ENCODE measurements around the gene HLA-DOB. TPM values are rescaled to one million over a fixed set of nuclear protein-coding genes. Genes with fewer than 3 reads are reported as not detected.

Gene HLA-DOB
- total RNA-seq = 0.22 TPM in 1 of 2 replicates, not detected in the other

DNA sequence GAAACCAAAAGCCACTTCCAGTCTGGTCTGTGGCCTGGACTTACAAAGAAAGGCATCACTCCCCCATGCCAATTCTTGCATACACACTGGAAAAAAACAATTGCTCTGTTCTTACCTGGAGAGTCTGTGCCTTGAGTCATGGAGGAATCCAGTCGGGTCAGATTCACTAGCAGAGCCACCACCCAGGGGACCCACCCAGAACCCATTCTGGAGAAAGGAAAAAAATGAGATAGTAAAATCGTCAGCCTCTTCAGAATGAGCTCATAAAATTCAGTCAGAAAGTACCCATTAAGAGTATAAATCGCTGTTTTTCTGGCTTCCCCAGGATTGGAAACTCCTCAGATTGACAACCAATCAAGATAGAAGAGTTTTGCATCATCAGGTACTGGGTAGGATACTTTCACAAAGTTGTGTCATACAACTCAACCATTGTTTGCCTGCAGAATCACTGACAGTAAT lies at the start of gene HLA-DOB:
TSS of gene HLA-DOB (minus strand) at position 257 of the 459 bp plus-strand sequence. CDS start at position 206, 51 bp downstream.
- peak; percentile 44 to 73 for DNase-seq (ENCODE audit: low read depth in 2 of 2)

DNA sequence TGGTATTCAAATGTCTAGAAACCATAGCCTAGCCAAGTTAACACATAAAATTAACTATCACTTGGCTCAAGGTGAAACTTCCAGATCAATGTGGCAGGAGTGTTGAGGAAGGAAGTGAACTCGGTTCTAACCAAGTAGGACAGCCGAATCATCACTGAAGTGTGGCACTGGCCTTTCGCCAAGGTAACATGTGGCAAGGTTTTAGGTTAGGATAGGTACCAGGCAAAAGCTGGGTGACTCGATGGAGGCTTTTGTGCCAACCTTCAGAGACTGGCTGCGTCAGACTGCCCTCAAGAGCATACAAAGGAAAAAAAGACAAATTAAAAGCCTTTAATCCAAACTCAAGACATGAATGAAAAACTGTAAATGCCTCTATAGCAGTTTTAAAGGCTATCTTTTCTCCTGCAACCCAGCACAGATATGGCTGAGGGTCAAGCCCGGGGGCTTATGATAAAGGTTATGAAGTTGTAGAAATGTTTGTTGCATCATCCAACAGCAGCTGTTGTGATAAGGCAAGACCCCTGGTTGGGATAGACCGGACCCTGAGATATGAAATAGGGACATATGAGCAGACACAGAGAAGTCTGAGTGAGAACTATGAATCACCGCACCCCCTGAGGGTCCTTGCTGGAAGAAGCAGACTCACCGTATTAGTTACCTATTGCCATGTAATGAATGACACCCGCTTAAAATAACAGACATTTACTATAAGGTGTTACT lies 49.1 kb upstream of the HLA-DOB start:
- no peak for DNase-seq (ENCODE audit: low read depth in 2 of 2)

DNA sequence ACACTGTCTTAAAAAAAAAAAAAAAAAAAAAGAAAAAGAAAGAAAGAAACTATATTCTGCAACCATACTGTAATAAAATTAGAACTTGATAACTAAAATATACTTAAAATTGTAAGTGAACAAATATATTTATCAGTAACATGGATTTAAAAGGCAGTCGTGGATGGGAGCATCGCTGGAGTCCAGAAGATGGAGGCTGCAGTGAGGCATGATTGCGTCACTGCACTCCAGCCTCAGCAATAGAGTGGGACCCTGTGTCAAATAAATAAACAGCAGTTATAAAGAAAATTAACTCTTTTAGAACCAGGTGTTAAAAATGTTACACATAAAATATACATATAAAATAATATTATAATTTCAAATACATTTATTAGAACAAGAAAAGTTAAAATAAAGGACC lies 45.9 kb upstream of the HLA-DOB start:
- DNase-seq (ENCODE audit: low read depth in 2 of 2) = no peak

DNA sequence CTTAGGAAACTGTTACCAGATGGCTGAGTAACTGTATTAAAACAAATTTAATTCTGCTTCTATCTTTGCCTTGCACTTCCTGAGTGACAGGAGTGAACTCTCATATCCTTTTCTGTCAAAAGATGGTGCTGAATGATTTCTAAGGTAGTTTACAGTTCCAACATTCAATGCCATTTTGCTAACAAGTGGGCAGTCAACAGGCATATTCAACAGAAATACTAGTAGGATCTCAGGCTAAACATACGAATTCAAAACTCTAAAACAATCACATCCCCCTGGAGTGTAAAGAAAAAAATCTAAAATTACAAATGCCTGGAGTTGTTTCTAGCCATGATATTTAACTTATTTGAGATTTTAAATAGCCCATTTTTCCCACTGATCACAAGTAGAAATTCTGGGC lies 43.9 kb upstream of the HLA-DOB start:
- DNase-seq (ENCODE audit: low read depth in 2 of 2) = no peak

DNA sequence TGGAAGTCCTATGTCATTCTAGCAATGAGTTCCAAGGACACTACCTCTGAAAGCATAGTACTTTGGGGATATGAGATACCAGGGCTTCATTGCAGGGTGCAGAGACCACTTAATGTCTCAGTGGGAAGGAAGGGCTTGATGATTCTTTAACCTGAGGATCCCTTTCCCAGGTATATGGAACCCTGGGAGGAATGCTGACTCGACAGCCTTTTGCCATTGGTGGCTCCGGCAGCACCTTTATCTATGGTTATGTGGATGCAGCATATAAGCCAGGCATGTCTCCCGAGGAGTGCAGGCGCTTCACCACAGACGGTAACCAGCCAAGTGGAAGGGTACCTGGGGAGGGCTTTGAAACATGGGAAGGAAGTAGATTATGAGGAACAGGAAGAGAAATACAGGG lies 41.4 kb upstream of the HLA-DOB start:
- no peak for DNase-seq (ENCODE audit: low read depth in 2 of 2)

DNA sequence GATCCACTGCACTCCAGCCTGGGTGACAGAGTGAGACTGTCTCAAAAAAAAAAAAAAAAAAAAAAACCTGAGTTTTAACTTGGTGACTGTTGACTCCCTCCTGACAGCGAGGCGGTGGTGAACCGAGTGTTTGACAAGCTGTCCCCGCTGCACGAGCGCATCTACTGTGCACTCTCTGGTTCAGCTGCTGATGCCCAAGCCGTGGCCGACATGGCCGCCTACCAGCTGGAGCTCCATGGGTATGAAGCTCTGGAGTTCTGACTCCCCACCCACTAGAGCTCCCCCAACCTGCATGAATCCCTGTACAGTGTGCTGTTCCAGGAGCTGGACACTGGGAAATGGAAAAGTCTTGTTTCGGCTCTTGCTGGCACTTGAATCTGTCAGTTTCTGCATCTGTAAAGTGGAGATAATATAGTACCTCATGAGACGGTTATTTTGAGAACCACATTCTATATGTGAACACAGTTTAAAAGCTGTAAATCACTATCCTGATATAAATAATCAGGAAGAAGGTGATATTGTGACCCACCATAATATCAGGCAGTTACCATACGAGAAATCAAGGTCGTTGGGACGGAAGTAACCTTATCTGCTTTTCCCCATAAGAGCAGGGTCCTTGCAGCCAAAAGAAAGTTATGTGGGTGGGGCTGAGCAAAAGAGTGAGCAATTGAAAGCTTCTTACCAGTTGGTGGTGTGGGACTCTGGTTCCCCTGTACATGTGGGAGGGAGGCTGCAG lies 40.5 kb upstream of the HLA-DOB start:
- no peak for DNase-seq (ENCODE audit: low read depth in 2 of 2)

DNA sequence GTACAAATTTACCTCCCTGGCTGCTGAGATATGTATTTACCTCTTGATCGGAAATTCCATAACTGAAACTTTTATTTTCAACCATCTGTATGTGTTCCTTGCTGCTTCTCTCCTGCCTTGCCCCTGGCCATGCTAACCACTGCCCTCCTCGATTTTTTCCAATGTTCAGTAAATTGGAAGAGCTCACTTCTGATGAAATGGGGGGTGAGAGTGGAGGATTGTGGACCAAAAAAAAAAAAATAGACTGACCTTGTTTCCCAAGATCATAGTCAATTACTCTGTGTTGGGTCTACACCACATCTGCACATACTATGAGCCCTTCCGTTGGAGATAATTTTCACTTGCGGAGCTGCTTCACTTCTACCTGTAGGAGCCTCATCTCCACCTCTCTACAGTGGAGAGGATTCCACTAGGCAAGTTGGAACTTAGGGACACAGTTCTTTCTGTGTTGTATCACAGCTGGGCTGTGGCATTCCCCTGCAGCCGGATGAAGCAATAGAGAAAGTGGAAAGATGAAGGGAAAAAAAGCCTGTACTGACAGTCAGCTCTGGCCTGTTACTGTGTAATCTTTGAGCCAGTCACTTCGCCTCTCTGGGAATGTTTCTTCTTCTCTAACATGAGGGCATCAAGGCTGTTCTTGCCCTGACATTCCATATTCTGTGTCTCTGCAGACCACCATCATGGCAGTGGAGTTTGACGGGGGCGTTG lies 38.8 kb upstream of the HLA-DOB start:
- no peak for DNase-seq (ENCODE audit: low read depth in 2 of 2)

DNA sequence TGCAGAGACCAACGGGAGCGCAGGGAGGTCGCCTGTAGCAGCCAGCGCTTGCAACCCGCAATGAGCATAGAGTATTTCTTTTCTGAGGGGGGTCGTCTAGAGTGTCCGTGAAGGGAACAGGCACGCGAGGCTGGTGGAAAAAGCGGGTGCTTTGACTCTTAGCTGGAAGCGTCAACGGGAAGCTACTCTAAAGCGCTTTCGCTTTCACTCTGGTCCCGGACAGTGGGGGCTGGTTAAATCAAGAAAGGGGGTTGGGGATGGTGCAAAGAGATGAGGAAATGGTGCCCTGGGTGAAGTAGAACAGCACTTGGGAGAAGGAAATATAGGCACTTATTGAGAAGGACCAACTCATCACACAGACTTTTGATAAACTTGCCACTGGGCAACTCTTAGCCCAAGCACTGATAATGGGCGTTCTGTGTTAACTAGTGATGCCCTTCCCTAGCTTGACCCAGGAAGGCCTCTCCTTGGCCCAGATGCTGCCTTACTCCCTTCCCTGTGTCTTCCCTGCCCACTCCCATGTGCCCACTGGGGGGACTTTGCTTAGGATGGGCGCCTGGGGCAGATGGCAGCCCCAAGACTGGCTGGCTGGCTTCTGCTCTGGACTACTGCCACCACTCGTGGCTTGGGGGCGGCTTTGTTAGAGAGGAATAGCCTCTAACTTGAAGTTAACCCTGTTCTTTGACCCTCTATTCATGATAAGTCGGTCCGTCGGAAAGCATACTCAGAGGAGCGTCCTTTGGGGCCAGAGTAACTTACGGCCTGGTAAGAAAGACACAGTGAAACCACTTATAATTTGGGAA lies 37.8 kb upstream of the HLA-DOB start:
- DNase-seq (ENCODE audit: low read depth in 2 of 2) = peak; percentile 69 to 76

DNA sequence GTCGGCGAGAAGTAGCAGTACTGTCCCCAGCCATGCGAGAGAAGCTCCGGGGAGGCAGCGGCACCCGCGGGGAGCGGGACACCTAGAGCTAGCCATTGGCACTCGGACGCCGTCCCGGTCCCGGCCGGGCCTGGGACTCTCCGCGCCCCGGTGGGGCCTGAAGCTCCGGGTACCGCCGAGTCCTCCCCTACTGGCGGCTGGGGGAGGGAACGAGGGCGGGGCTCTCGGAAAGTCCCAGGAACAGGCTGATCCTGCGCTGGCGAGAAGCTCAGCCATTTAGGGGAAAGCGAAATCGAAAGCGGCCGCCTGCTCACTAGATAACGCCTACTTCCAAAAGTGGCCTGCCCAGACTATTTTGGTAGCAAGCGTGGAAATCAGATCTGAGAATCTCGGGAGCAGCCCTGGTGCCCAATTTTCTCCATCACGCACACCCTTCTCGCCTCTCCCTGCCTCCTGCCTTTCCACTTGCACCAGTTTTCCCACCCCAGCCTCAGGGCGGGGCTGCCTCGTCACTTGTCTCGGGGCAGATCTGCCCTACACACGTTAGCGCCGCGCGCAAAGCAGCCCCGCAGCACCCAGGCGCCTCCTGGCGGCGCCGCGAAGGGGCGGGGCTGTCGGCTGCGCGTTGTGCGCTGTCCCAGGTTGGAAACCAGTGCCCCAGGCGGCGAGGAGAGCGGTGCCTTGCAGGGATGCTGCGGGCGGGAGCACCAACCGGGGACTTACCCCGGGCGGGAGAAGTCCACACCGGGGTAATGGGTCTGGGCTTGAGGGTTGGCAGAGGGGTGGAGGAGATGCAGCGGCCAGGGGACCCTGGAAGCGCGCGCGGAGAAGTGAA lies 37.0 kb upstream of the HLA-DOB start, which contains the start of the genes PSMB9 and TAP1:
TSS of gene PSMB9 (plus strand) at position 652 of the 835 bp plus-strand sequence. CDS start at position 690, 38 bp downstream.
TSS of gene TAP1 (minus strand) at position 164 of the 835 bp plus-strand sequence. CDS start at position 96, 68 bp downstream.
- peak; percentile 95 to 96 for DNase-seq (ENCODE audit: low read depth in 2 of 2)

DNA sequence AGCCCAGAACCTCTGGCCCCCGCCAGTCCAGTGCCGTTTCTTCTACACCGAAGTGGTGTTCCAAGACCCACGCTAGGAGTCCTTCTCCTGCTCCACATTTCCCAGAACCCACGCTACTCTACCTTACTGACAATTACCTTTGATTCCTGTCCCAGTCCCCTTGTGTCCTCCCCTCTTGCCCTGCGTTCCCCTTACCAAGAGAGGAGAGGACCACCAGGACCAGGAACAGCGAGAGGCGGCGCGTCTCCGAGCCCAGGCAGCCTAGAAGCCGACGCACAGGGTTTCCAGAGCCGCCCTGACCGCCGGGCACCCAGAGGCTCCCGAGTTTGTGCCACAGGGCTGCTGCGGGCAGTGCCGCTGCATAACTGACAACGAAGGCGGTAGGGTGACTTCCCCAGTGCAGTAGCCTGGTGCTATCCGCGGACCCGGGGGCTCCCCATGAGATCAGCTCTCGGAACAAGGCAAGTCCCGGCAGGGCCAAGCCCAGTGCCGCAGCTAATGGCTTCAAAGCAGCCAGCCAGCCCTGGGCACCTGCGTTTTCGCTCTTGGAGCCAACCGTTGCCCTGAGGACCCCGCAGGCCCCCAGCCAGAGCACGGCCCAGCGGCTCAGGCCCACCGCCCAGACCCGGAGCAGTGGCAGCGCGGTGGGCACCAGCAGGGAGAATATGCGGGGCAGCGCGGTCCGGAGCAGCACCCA lies 36.2 kb upstream of the HLA-DOB start:
- peak; percentile 54 to 56 for DNase-seq (ENCODE audit: low read depth in 2 of 2)

DNA sequence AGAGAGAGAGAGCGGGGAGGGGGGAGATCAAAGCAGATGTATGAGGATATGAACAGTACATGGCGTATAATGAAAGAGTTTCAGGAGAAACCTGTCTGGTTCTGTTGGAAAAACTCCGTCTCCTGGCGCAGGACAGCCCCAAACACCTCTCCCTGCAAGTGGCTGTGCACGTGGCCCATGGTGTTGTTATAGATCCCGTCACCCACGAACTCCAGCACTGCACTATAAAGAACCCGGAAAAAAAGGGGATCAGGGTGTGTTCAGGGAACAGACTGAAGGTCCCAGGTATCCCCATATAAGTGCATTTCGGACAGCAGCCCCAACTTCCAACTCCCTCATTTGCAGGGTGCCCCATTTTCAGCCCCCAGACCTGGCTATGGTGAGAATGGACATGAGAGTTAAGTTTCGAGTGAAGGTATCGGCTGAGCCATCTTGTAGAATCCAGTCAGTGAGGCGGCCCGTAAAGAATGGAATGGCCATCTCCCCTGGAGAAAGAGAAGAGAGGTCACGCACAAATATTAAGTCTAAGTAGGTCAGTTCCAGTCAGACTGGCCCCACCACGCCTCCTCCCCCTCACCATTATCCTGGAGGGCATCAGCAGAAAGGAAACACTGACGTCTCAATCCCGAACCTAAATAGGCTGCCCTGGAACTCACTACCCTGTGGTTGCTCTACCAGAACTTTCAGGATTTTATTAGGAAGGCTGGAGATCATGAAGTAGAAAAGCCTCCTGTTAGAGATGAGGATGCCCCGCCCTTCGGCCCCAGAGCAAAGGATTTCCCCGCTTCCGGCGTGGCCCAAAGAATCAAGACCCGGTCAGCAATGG lies 35.4 kb upstream of the HLA-DOB start:
- peak in 1 of 2 donors; percentile 3 for DNase-seq (ENCODE audit: low read depth in 2 of 2)

DNA sequence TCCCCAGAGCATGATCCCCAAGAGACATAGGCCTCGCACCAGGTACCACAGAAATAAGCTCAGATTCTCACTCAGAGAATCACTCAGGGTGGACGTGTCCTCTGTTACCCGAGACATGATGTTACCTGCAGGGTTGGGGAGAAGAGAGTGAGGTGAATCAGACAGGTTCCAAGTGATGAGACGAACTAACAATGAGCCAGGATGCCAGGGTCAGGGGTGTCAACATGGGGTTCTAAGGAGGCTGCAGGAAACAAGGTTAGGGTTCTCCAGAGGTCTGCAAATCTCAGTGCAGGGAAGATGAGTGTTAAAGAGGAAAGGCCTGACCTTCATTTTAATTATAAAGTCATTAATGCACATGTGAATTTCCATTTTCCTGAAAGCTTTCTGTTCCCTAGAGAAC lies 34.2 kb upstream of the HLA-DOB start:
- no peak for DNase-seq (ENCODE audit: low read depth in 2 of 2)

DNA sequence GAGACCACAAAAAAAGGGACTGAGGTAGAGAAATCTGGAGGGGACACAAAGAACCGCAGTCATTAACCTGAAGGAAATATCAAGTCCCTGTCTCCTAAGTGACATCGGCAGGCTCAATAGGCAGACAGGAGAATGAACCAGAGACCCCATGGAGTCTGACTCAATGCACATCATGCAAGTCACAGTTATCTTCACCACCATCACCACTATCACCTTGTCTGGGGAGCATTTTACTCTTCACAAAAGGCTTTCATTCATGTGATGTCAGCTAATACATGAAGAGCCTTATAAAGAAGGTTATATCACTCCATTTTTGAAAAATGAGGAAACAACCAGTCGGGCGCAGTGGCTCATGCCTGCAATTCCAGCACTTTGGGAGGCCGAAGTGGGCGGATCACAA lies 32.3 kb upstream of the HLA-DOB start:
- DNase-seq (ENCODE audit: low read depth in 2 of 2) = no peak

DNA sequence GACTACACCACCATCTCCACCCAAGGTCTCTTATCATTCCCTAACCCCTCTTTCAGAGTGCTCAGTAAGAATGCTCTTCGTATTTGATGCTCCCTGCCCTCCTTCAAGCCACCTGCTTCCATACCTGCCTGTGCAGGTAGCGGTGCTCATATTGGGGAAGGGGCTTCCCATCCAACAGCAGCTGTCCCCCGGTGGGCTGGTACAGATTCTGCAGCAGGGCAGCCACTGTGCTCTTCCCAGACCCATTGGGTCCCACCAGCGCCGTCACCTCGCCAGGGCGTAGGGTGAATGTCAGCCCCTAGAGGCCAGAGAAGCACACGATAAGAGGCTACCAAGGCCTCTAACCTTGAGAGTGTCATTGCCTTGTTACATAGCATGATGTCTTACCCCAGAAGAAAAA lies 31.0 kb upstream of the HLA-DOB start:
- DNase-seq (ENCODE audit: low read depth in 2 of 2) = no peak

DNA sequence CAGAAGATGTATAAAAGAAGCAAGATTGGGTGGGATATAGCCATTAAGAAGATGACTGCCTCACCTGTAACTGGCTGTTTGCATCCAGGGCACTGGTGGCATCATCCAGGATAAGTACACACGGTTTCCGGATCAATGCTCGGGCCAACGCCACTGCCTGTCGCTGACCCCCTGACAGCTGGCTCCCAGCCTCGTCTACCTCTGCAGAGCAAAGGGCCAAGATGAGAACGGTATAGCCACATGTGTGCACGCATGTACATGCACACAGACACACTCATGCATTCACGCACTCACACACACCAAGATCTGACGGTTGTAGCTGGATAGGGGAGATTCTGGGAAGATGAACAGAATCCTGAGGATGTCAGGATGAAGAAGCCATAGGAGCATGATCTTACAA lies 30.2 kb upstream of the HLA-DOB start:
- DNase-seq (ENCODE audit: low read depth in 2 of 2) = no peak

DNA sequence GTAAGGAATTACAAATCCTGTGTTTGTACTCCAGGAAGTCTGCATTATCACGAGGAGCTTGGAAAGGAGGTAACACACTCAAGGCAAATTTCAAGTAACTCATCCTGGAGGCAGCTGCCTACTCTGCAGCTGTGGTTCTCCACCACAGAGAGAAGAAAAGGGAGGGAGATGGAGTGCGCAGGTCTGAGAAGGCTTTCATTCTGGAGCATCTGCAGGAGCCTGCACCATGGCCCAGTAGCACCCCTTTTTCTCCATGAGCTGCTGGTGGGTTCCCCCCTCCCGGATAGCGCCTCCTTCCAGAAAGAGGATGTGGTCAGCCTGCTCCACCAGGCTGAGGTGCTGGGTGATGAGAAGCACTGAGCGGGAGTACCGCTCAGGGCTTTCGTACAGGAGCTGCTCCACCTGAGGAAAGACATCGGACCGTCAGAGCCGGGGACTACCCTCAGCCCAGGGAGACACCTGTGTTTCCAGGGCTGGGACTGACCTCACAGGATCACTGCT lies 28.6 kb upstream of the HLA-DOB start:
- no peak for DNase-seq (ENCODE audit: low read depth in 2 of 2)

DNA sequence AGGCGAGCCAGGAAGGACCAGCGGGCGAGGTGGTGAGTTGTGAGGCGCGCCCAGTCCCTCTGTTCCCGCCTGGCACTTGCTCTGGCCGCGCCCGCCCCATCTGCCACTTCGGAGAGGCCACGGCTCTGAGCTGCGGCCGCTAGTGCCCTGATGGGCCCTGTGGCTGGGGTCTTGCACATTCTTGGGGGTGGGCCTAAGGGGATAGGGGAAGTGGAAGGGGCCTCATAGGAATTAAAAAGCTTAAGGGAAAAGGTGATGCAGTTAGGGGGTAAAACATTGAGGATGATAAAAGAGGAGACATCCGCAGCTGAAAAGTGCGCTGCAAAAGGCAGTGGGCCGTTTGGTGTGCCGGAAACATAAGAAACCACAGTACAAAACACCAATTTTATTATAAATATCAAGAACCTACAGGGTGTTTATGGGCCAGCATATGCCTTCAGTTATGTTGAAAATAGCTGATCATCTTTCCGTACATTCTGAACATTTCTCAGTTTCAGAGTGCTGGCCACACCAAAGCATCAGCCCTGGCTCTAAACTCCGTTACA lies 28.1 kb upstream of the HLA-DOB start:
- no peak for DNase-seq (ENCODE audit: low read depth in 2 of 2)
